ENCODE measurements around the gene THRSP. TPM values are rescaled to one million over a fixed set of nuclear protein-coding genes. Genes with fewer than 3 reads are reported as not detected.

Gene THRSP
- total and polyA plus RNA-seq, 2 of the 4 experiments (the other 2 are of a cell fraction) = not detected

- Histone ChIP-seq H3K4me2 (ENCODE audit: low read depth, low read length) (no peak overlapping the region), H4K91ac (ENCODE audit: insufficient read depth, low read depth, low read length) (no peak overlapping the region), H3K36me3 (ENCODE audit: control insufficient read depth, insufficient read depth, low read length) (peaks cover 12% of the 10 kb centered on the region), H2BK120ac (ENCODE audit: low read depth, low read length) (no peak overlapping the region), H4K8ac (ENCODE audit: low read depth in 2 of 2, low read length in 2 of 2) (no peak overlapping the region), H3K14ac (replicated peaks; ENCODE audit: low read depth, low read length) (no peak overlapping the region), H3K9me1 (ENCODE audit: insufficient read depth, low read length) (no peaks in the 10 kb centered on the region), H4K5ac (ENCODE audit: low read depth, low read length) (no peak overlapping the region), H3K9me3 (ENCODE audit: control insufficient read depth, insufficient read depth, low read length) (no peaks in the 10 kb centered on the region), H3K27ac (ENCODE audit: insufficient read depth, low read length) (no peak overlapping the region), H4K20me1 (ENCODE audit: insufficient read depth, low read length) (no peaks in the 10 kb centered on the region), H3K56ac (ENCODE audit: extremely low read depth, insufficient read depth, low read length) (no peak overlapping the region), H3K4me1 (ENCODE audit: control insufficient read depth, insufficient read depth, low read length) (no peaks in the 10 kb centered on the region), H2BK5ac (ENCODE audit: low read depth, low read length, poor library complexity, severe bottlenecking) (no peak overlapping the region), H3K23ac (ENCODE audit: low read depth, low read length) (no peak overlapping the region), H2AK5ac (ENCODE audit: low read depth, low read length) (no peak overlapping the region), H3K4ac (ENCODE audit: low read depth, low read length) (no peak overlapping the region), H3K18ac (ENCODE audit: low read depth, low read length) (no peak overlapping the region), H2AFZ (replicated peaks; ENCODE audit: low read length, poor library complexity) (no peak overlapping the region), H3K27me3 (ENCODE audit: control insufficient read depth, insufficient read depth, low read length) (no peaks in the 10 kb centered on the region), H3K9ac (ENCODE audit: low read depth, low read length) (no peak overlapping the region), H3K79me1 (ENCODE audit: low read depth in 1 of 2, low read length in 2 of 2) (no peaks in the 10 kb centered on the region), H2BK15ac (ENCODE audit: low read depth, low read length) (no peak overlapping the region), H2AK9ac (replicated peaks; ENCODE audit: low read depth, low read length, poor library complexity) (no peak overlapping the region), H3K4me3 (ENCODE audit: insufficient read depth, low read depth, low read length) (no peak overlapping the region), H2BK20ac (ENCODE audit: low read depth, low read length) (no peak overlapping the region)
- no TSS peak for BruUV-seq (replicated peaks)
- in situ Hi-C loops (cut with MboI; ENCODE audit: low sequenced_read_pairs) = no loop called here
- TF ChIP-seq FOS (IDR thresholded peaks at IDR 0.05; ENCODE audit: low read depth, low read length) = no peak
- TF ChIP-seq RCOR1 (IDR thresholded peaks at IDR 0.05; ENCODE audit: insufficient replicate concordance, low read length) = no peak
- TF ChIP-seq POLR2A (IDR thresholded peaks at IDR 0.05; ENCODE audit: low read depth, low read length) = no peak
- no peak for TF ChIP-seq NFE2L2 (IDR thresholded peaks at IDR 0.05; ENCODE audit: low read depth, low read length)
- TF ChIP-seq ELK1 (IDR thresholded peaks at IDR 0.05; ENCODE audit: borderline replicate concordance, low read depth, low read length) = no peak
- TF ChIP-seq CTCF (conservative IDR thresholded peaks at IDR 0.05; ENCODE audit: low read depth, low read length) = no peak
- no peak for TF ChIP-seq CHD1 (IDR thresholded peaks at IDR 0.05; ENCODE audit: low read depth, low read length)
- no peak for TF ChIP-seq MAFK (IDR thresholded peaks at IDR 0.05; ENCODE audit: low read depth, low read length)
- no peak for TF ChIP-seq BHLHE40 (IDR thresholded peaks at IDR 0.05; ENCODE audit: low read depth, low read length)
- TF ChIP-seq MAZ (IDR thresholded peaks at IDR 0.05; ENCODE audit: borderline replicate concordance, low read depth, low read length) = no peak
- TF ChIP-seq RFX5 (IDR thresholded peaks at IDR 0.05; ENCODE audit: low read depth, low read length) = no peak
- ChIA-PET CTCF (no interaction called here), POLR2A (ENCODE audit: unreplicated experiment) (no interaction called here)
- intact Hi-C loops (cut with micrococcal nuclease) = no loop called here
- DNase-seq = no peak
- no CpG with 5 or more reads among the region's 2 CpGs for WGBS, 2 experiments (ENCODE audit: extremely low coverage in 2 of 2, insufficient read length in 1 of 2)
- ATAC-seq (ENCODE audit: low read depth) = no peak
- dilution Hi-C loops (cut with HindIII; ENCODE audit: low sequenced_read_pairs, unreplicated experiment) = no loop called here
Observed at GRCh38 chr11:78094250-78094649, 30.6 kb downstream of the THRSP start.

All from IMR-90 (cell line).